RPMI8226 (cell line): Measurements from ENCODE around the gene GNAL.

ENCODE experiments used
- DNase-seq: peaks from one replicate; pipeline ENCODE4 v3.0.0-alpha.2; 2015

GNAL gene

GRCh38 chr18:11857177-11857887, 168.3 kb downstream of the GNAL start:
- no peak for DNase-seq

- no peak for DNase-seq
Observed at GRCh38 chr18:11859282-11859830, 170.3 kb downstream of the GNAL start.

GRCh38 chr18:11859903-11860407, 170.9 kb downstream of the GNAL start:
- DNase-seq = no peak

GRCh38 chr18:11860594-11861450, 171.8 kb downstream of the GNAL start:
- DNase-seq = no peak

- no peak for DNase-seq
Observed at GRCh38 chr18:11861583-11862288, 172.7 kb downstream of the GNAL start.

- DNase-seq = no peak
Observed at GRCh38 chr18:11862468-11863137, 173.5 kb downstream of the GNAL start.

- no peak for DNase-seq
Observed at GRCh38 chr18:11864471-11864870, 175.4 kb downstream of the GNAL start.

GRCh38 chr18:11865071-11865470, 176.0 kb downstream of the GNAL start:
- no peak for DNase-seq

- no peak for DNase-seq
Observed at GRCh38 chr18:11866329-11866728, 177.3 kb downstream of the GNAL start.

GRCh38 chr18:11866764-11867163, 177.7 kb downstream of the GNAL start:
- DNase-seq = no peak

GRCh38 chr18:11868230-11868629, 179.2 kb downstream of the GNAL start:
- DNase-seq = no peak

- DNase-seq = no peak
Observed at GRCh38 chr18:11871501-11871900, 182.4 kb downstream of the GNAL start.

GRCh38 chr18:11872479-11873136, 183.5 kb downstream of the GNAL start:
- peak; percentile 54 for DNase-seq

- DNase-seq = no peak
Observed at GRCh38 chr18:11873670-11874340, 184.7 kb downstream of the GNAL start.

- DNase-seq = no peak
Observed at GRCh38 chr18:11874676-11875075, 185.6 kb downstream of the GNAL start.

- DNase-seq = no peak
Observed at GRCh38 chr18:11877497-11878135, 188.6 kb downstream of the GNAL start.

GRCh38 chr18:11880586-11881304, 191.7 kb downstream of the GNAL start:
- no peak for DNase-seq

GRCh38 chr18:11882636-11883035, 193.6 kb downstream of the GNAL start:
- DNase-seq = no peak

- no peak for DNase-seq
Observed at GRCh38 chr18:11883153-11883552, 194.1 kb downstream of the GNAL start.

- no peak for DNase-seq
Observed at GRCh38 chr18:11884396-11885030, 195.4 kb downstream of the GNAL start.
